Activated CD4-positive, alpha-beta T cell treated with anti-CD3 and anti-CD28 coated beads, Interleukin-2, amount 10 ng/mL, durations not matched to agents 24 days and 14 days (primary cell): Measurements from ENCODE around the gene MGAT3. TPM values are rescaled to one million over a fixed set of nuclear protein-coding genes. Genes with fewer than 3 reads are reported as not detected.
"Not testable (repeated sequence)": the region's sequence is repeated elsewhere in the genome, so short reads cannot be mapped to it uniquely, and the experiment has no call there.

Experiments
- DNase-seq: peaks from one replicate; pipeline ENCODE4 v3.0.0; 2022
- H3K27ac Mint-ChIP-seq: one replicate; pipeline ENCODE4 v1.8.0; 2022; ENCODE audit warnings: mild to moderate bottlenecking, mixed read lengths
- H3K27me3 Mint-ChIP-seq: one replicate; pipeline ENCODE4 v1.8.0; 2022; ENCODE audit warnings: mixed read lengths
- H3K36me3 Mint-ChIP-seq: one replicate; pipeline ENCODE4 v1.8.0; 2022; ENCODE audit warnings: low read depth, mild to moderate bottlenecking, mixed read lengths
- H3K4me1 Mint-ChIP-seq: one replicate; pipeline ENCODE4 v1.8.0; 2021; ENCODE audit warnings: mixed read lengths
- H3K4me3 Mint-ChIP-seq: one replicate; pipeline ENCODE4 v1.8.0; 2022; ENCODE audit warnings: mild to moderate bottlenecking, moderate library complexity, mixed read lengths
- H3K9me3 Mint-ChIP-seq: one replicate; pipeline ENCODE4 v1.8.0; 2021; ENCODE audit warnings: mixed read lengths
- intact Hi-C: fragments of 100-400 bp; cut with micrococcal nuclease; formaldehyde crosslinking; loops from one replicate; pipeline ENCODE4 v1.15.1; 2023
- total RNA-seq: library from RNA; stranded (reverse); gene quantifications from 2 replicates; pipeline ENCODE4 v1.2.3, GENCODE V29; 2022

MGAT3 gene
- total RNA-seq, 1 donor from 2014 or later: 1.9 TPM

- peak within 1 kb of the TSS; percentile 98 for H3K27ac Mint-ChIP-seq
- peak; percentile 97 for DNase-seq
- peak within 1 kb of the TSS; percentile 100 for H3K4me3 Mint-ChIP-seq
- peaks cover 25% of the 10 kb centered on the region for H3K4me1 Mint-ChIP-seq
- H3K9me3 Mint-ChIP-seq: no peaks in the 10 kb centered on the region
- peaks cover 3% of the 10 kb centered on the region for H3K27me3 Mint-ChIP-seq
- H3K36me3 Mint-ChIP-seq: peaks cover 40% of the 10 kb centered on the region
- intact Hi-C loops: loop anchor here (1.0 to 5.0 kb wide), 3 partner anchors 18 to 185 kb away; partner anchors contain the start of genes ATF4, RPL3 and RPS19BP1
Observed at GRCh38 chr22:39502109-39502788, 45.4 kb downstream of the MGAT3 start, which contains the start of gene MIEF1. Gene MIEF1, plus strand, starts transcription at chr22:39502290. Its CDS starts 9,005 bp downstream, at chr22:39511295.

GRCh38 chr22:39502789-39503409 is 46.1 kb downstream of the MGAT3 start:
- intact Hi-C loops: loop anchor here (1.0 to 5.0 kb wide), 3 partner anchors 17 to 186 kb away; partner anchors contain the start of genes ATF4, RPL3 and RPS19BP1
- Mint-ChIP-seq H3K27ac (peak overlapping the region; percentile 80), H3K4me1 (peaks cover 25% of the 10 kb centered on the region), H3K36me3 (peaks cover 41% of the 10 kb centered on the region), H3K4me3 (peak overlapping the region; percentile 100), H3K27me3 (peaks cover 3% of the 10 kb centered on the region), H3K9me3 (no peaks in the 10 kb centered on the region)
- no peak for DNase-seq

- peaks cover 31% of the 10 kb centered on the region for H3K4me1 Mint-ChIP-seq
- peaks cover 46% of the 10 kb centered on the region for H3K36me3 Mint-ChIP-seq
- DNase-seq: no peak
- H3K4me3 Mint-ChIP-seq: peak overlapping the region; percentile 100
- H3K27me3 Mint-ChIP-seq: no peaks in the 10 kb centered on the region
- H3K27ac Mint-ChIP-seq: peak overlapping the region; percentile 62
- intact Hi-C loops: loop anchor here (5.0 kb wide), 1 partner anchor 186 kb away; the partner anchor contains the start of gene RPL3
- H3K9me3 Mint-ChIP-seq: no peaks in the 10 kb centered on the region
Observed at GRCh38 chr22:39503630-39504029, 46.8 kb downstream of the MGAT3 start.

- intact Hi-C loops: loop anchor here (5.0 kb wide), 1 partner anchor 187 kb away; the partner anchor contains the start of gene RPL3
- Mint-ChIP-seq H3K36me3 (peaks cover 49% of the 10 kb centered on the region), H3K27me3 (no peaks in the 10 kb centered on the region), H3K9me3 (no peaks in the 10 kb centered on the region), H3K4me1 (peaks cover 31% of the 10 kb centered on the region), H3K4me3 (peak overlapping the region; percentile 100), H3K27ac (no peak overlapping the region)
- no peak for DNase-seq
Observed at GRCh38 chr22:39504071-39504470, 47.3 kb downstream of the MGAT3 start.

- intact Hi-C loops, DNase-seq, H3K27me3 Mint-ChIP-seq, H3K9me3 Mint-ChIP-seq, H3K27ac Mint-ChIP-seq, H3K4me3 Mint-ChIP-seq: not testable (repeated sequence)
- Mint-ChIP-seq H3K4me1 (peaks cover 33% of the 10 kb centered on the region), H3K36me3 (peaks cover 73% of the 10 kb centered on the region)
Observed at GRCh38 chr22:39507021-39507420, 50.2 kb downstream of the MGAT3 start.

GRCh38 chr22:39508393-39508792 is 51.6 kb downstream of the MGAT3 start:
- intact Hi-C loops: no loop called here
- peaks cover 32% of the 10 kb centered on the region for H3K4me1 Mint-ChIP-seq
- H3K27ac Mint-ChIP-seq: no peak overlapping the region
- H3K9me3 Mint-ChIP-seq: no peaks in the 10 kb centered on the region
- no peak overlapping the region for H3K4me3 Mint-ChIP-seq
- peaks cover 78% of the 10 kb centered on the region for H3K36me3 Mint-ChIP-seq
- no peak for DNase-seq
- H3K27me3 Mint-ChIP-seq: no peaks in the 10 kb centered on the region

GRCh38 chr22:39510529-39511149 is 53.8 kb downstream of the MGAT3 start:
- Mint-ChIP-seq H3K9me3 (no peaks in the 10 kb centered on the region), H3K4me1 (peaks cover 28% of the 10 kb centered on the region), H3K27ac (no peak overlapping the region), H3K27me3 (no peaks in the 10 kb centered on the region), H3K36me3 (peaks cover 80% of the 10 kb centered on the region), H3K4me3 (no peak overlapping the region)
- DNase-seq: no peak
- intact Hi-C loops: no loop called here

- Mint-ChIP-seq H3K36me3 (peaks cover 80% of the 10 kb centered on the region), H3K4me1 (peaks cover 30% of the 10 kb centered on the region), H3K9me3 (no peaks in the 10 kb centered on the region), H3K27ac (no peak overlapping the region), H3K27me3 (no peaks in the 10 kb centered on the region), H3K4me3 (no peak overlapping the region)
- intact Hi-C loops: no loop called here
- DNase-seq: no peak
Observed at GRCh38 chr22:39511226-39511625, 54.4 kb downstream of the MGAT3 start.

- peaks cover 28% of the 10 kb centered on the region for H3K4me1 Mint-ChIP-seq
- H3K27me3 Mint-ChIP-seq: no peaks in the 10 kb centered on the region
- intact Hi-C loops: no loop called here
- no peak overlapping the region for H3K4me3 Mint-ChIP-seq
- no peak for DNase-seq
- H3K36me3 Mint-ChIP-seq: peaks cover 75% of the 10 kb centered on the region
- H3K27ac Mint-ChIP-seq: no peak overlapping the region
- no peaks in the 10 kb centered on the region for H3K9me3 Mint-ChIP-seq
Observed at GRCh38 chr22:39512026-39512425, 55.2 kb downstream of the MGAT3 start.

- H3K4me1 Mint-ChIP-seq: peaks cover 26% of the 10 kb centered on the region
- DNase-seq: no peak
- no peaks in the 10 kb centered on the region for H3K9me3 Mint-ChIP-seq
- H3K27me3 Mint-ChIP-seq: no peaks in the 10 kb centered on the region
- peaks cover 69% of the 10 kb centered on the region for H3K36me3 Mint-ChIP-seq
- no peak overlapping the region for H3K4me3 Mint-ChIP-seq
- H3K27ac Mint-ChIP-seq: no peak overlapping the region
- intact Hi-C loops: no loop called here
Observed at GRCh38 chr22:39513791-39514190, 57.0 kb downstream of the MGAT3 start.

GRCh38 chr22:39514373-39514973 is 57.7 kb downstream of the MGAT3 start:
- Mint-ChIP-seq H3K4me3 (no peak overlapping the region), H3K4me1 (peaks cover 26% of the 10 kb centered on the region), H3K27ac (peak overlapping the region; percentile 0), H3K27me3 (no peaks in the 10 kb centered on the region), H3K36me3 (peaks cover 64% of the 10 kb centered on the region), H3K9me3 (no peaks in the 10 kb centered on the region)
- intact Hi-C loops: no loop called here
- DNase-seq: peak; percentile 88

- Mint-ChIP-seq H3K9me3 (no peaks in the 10 kb centered on the region), H3K27me3 (peaks cover 2% of the 10 kb centered on the region), H3K27ac (peak overlapping the region; percentile 50), H3K4me1 (peaks cover 25% of the 10 kb centered on the region), H3K4me3 (peak overlapping the region; percentile 3), H3K36me3 (peaks cover 60% of the 10 kb centered on the region)
- DNase-seq: no peak
- intact Hi-C loops: no loop called here
Observed at GRCh38 chr22:39515266-39516050, 58.6 kb downstream of the MGAT3 start.

GRCh38 chr22:39517470-39517869 is 60.7 kb downstream of the MGAT3 start:
- no peaks in the 10 kb centered on the region for H3K9me3 Mint-ChIP-seq
- H3K27ac Mint-ChIP-seq: no peak overlapping the region
- peaks cover 64% of the 10 kb centered on the region for H3K36me3 Mint-ChIP-seq
- intact Hi-C loops: no loop called here
- no peak for DNase-seq
- H3K4me3 Mint-ChIP-seq: no peak overlapping the region
- H3K27me3 Mint-ChIP-seq: peaks cover 2% of the 10 kb centered on the region
- peaks cover 35% of the 10 kb centered on the region for H3K4me1 Mint-ChIP-seq
